Measurements from ENCODE around the gene PARP8.

Gene PARP8

DNA sequence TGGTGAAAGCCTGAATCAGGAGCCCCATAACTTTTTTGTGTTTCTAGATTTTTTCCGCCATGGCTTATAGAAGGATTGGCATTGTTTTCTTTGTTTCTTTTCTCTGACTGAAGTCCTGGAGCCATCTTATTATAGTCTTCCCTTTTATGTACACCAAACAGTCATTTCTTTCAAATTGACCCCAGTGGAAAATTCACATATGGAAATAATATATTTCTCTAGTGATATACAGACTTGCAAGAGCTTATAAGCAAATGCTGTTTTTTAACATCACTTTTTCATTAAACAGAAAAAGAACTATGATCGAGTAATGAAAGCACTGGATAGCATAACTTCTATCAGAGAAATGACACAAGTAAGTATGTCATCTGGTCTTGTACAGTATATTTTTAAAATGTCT lies 155.6 kb downstream of the PARP8 start:
- no peak overlapping the region for H3K4me3 ChIP-seq (ENCODE audit: low read depth, low read length)
- no peak for DNase-seq (ENCODE audit: low read depth)
- TF ChIP-seq, protein P1, sequence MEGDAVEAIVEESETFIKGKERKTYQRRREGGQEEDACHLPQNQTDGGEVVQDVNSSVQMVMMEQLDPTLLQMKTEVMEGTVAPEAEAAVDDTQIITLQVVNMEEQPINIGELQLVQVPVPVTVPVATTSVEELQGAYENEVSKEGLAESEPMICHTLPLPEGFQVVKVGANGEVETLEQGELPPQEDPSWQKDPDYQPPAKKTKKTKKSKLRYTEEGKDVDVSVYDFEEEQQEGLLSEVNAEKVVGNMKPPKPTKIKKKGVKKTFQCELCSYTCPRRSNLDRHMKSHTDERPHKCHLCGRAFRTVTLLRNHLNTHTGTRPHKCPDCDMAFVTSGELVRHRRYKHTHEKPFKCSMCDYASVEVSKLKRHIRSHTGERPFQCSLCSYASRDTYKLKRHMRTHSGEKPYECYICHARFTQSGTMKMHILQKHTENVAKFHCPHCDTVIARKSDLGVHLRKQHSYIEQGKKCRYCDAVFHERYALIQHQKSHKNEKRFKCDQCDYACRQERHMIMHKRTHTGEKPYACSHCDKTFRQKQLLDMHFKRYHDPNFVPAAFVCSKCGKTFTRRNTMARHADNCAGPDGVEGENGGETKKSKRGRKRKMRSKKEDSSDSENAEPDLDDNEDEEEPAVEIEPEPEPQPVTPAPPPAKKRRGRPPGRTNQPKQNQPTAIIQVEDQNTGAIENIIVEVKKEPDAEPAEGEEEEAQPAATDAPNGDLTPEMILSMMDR (conservative IDR thresholded peaks at IDR 0.05; ENCODE audit: low read depth, low read length), result no peak

- no peak for DNase-seq (ENCODE audit: low read depth)
- no peak overlapping the region for H3K4me3 ChIP-seq (ENCODE audit: low read depth, low read length)
- TF ChIP-seq, protein P1 (conservative IDR thresholded peaks at IDR 0.05; ENCODE audit: low read depth, low read length), result no peak
Observed at GRCh38 chr5:50822761-50823160, 156.3 kb downstream of the PARP8 start.

GRCh38 chr5:50823568-50823967 lies 157.1 kb downstream of the PARP8 start:
- H3K4me3 ChIP-seq (ENCODE audit: low read depth, low read length), result no peak overlapping the region
- no peak for DNase-seq (ENCODE audit: low read depth)
- TF ChIP-seq, protein P1 (conservative IDR thresholded peaks at IDR 0.05; ENCODE audit: low read depth, low read length), result no peak

DNA sequence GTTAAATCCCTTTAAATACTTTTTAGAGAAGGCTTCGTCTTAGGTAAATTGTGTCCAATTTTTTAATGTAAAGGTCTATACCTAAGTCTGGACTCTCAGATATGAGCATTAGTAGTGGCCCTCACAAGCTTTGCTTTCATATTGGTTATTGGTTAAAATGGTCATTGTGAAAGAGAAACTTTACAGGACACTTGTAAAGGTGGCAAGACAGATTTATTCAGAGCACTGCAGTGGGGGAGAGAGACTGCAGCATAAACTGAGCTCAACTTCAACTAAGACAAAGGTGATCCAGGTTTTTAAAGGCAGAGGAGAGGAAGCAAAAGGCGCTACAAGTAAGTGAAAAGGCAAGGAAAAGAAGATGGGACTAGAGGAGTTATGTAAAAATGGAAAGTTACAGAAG lies 157.7 kb downstream of the PARP8 start:
- DNase-seq (ENCODE audit: low read depth), result no peak
- H3K4me3 ChIP-seq (ENCODE audit: low read depth, low read length), result no peak overlapping the region
- TF ChIP-seq, protein P1 (conservative IDR thresholded peaks at IDR 0.05; ENCODE audit: low read depth, low read length), result no peak

GRCh38 chr5:50827516-50828247 lies 161.2 kb downstream of the PARP8 start:
- no peak for DNase-seq (ENCODE audit: low read depth)
- TF ChIP-seq, protein P1 (conservative IDR thresholded peaks at IDR 0.05; ENCODE audit: low read depth, low read length), result no peak
- no peak overlapping the region for H3K4me3 ChIP-seq (ENCODE audit: low read depth, low read length)

DNA sequence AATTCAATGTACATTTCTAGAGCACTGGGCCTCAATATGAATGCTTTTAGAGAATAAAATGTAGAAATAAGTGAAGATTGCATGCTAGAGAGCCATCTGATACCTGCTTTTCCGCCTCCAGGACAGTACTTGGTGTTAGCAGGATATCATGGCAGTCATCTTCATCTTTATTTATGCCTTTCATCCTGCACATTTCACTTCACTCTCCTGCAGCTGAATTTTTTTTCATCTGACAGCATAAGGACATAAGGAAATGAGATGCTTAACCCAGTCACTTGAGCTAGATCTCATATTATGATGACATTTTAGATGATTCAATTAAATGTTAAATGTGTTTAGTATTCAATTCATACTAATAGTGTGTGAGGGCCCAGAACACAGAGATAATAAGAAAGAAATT lies 162.6 kb downstream of the PARP8 start:
- no peak for DNase-seq (ENCODE audit: low read depth)
- no peak overlapping the region for H3K4me3 ChIP-seq (ENCODE audit: low read depth, low read length)
- TF ChIP-seq, protein P1 (conservative IDR thresholded peaks at IDR 0.05; ENCODE audit: low read depth, low read length), result no peak

GRCh38 chr5:50832657-50833284 lies 166.3 kb downstream of the PARP8 start:
- H3K4me3 ChIP-seq (ENCODE audit: low read depth, low read length), result no peak overlapping the region
- TF ChIP-seq, protein P1 (conservative IDR thresholded peaks at IDR 0.05; ENCODE audit: low read depth, low read length), result no peak
- no peak for DNase-seq (ENCODE audit: low read depth)
